ENCODE results near the gene HSPA12B.

DNA sequence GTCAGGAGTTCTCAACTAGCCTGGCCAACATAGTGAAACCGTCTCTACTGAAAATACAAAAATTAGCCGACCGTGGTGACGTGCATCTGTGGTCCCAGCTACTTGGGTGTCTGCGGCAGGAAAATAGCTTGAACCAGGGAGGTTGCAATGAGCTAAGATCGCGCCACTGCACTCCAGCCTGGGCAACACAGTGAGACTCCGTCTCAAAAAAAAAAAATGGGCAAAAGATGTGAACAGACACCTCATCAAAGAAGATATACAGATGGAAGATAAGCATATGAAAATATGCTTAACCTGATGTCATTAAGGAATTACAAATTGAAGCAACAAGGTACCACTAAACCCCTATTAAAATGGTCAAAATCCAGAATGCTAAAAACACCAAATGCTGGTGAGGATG lies 9.2 kb upstream of the HSPA12B start:
- TF ChIP-seq CTCF (IDR thresholded peaks at IDR 0.05) (no peak), POLR2A (IDR thresholded peaks at IDR 0.05) (no peak)

Measured in thyroid gland (tissue), 4 donors.